ENCODE data around the gene BCL2.

DNA sequence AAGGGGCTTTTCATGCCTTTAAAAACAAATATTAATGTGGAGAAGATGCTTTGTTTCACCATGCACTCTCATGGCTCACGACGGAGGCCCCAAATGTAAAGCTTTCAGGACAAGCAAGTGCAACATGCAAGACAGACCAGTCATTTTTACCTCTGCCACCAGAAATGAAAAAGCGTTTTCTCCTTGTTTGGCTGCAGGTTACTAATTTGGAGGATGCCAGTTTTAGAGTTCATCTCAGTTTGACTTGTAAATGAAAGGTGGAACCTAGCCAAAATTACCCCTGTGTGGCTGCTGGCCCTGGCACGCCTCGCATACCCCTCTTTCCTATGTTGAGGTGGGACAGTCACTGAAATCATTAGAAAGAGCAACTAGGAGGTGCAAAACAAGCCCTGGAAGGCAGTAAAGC is 138.6 kb downstream of the BCL2 start:
- no peak for TF ChIP-seq POLR2A (IDR thresholded peaks at IDR 0.05)
- TF ChIP-seq, protein P1, sequence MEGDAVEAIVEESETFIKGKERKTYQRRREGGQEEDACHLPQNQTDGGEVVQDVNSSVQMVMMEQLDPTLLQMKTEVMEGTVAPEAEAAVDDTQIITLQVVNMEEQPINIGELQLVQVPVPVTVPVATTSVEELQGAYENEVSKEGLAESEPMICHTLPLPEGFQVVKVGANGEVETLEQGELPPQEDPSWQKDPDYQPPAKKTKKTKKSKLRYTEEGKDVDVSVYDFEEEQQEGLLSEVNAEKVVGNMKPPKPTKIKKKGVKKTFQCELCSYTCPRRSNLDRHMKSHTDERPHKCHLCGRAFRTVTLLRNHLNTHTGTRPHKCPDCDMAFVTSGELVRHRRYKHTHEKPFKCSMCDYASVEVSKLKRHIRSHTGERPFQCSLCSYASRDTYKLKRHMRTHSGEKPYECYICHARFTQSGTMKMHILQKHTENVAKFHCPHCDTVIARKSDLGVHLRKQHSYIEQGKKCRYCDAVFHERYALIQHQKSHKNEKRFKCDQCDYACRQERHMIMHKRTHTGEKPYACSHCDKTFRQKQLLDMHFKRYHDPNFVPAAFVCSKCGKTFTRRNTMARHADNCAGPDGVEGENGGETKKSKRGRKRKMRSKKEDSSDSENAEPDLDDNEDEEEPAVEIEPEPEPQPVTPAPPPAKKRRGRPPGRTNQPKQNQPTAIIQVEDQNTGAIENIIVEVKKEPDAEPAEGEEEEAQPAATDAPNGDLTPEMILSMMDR (IDR thresholded peaks at IDR 0.05) = no peak
